ENCODE measurements around the gene POGLUT3. TPM values are rescaled to one million over a fixed set of nuclear protein-coding genes. Genes with fewer than 3 reads are reported as not detected.

The POGLUT3 gene
- total RNA-seq, 4 donors from 2014 or later, result 1.8 to 8.1 (median 6.9) TPM

DNA sequence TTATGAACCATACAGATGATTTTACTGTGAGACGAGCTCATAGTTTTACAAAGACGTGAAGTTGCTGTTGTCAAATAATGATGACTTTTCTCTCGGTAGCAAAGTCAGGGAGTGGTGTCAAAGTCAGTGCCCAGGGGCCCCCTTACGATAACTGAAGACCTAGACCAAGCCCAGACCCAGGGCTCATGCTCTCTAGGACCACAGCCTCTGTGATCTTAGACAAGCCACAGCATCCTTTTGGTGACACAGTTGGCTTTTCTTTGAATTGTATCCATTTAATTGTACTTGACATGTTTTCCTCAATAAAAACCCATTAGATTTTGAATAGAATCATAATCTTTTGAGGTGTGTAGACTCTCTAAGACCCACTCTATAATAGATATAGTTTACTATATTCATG lies 17.9 kb upstream of the POGLUT3 start:
- TF ChIP-seq EP300 (IDR thresholded peaks at IDR 0.05; ENCODE audit: low read depth) (no peak), POLR2A (IDR thresholded peaks at IDR 0.05) (no peak)
- intact Hi-C loops (cut with DNase I; ENCODE audit: low total_unique reads) (no loop called here), in situ Hi-C loops (cut with MboI; ENCODE audit: low pct_ligation_motif_present in 1 of 4, low pct_unique_long_range_greater_than_20kb in 1 of 4, low sequenced_read_pairs in 3 of 4) (no loop called here)
- Histone ChIP-seq H3K9me3 (no peaks in the 10 kb centered on the region), H3K27ac (no peak overlapping the region), H3K4me3 (no peak overlapping the region), H3K36me3 (peaks cover 0 to 15% (median 3%) of the 10 kb centered on the region in 4 donors), H3K4me1 (no peaks in the 10 kb centered on the region), H3K27me3 (no peaks in the 10 kb centered on the region)
- no peak for DNase-seq
- 68 to 97% methylated on average over 3 to 4 of the region's 4 CpGs for WGBS, 2 donors (ENCODE audit: low coverage in 1 of 2)

DNA sequence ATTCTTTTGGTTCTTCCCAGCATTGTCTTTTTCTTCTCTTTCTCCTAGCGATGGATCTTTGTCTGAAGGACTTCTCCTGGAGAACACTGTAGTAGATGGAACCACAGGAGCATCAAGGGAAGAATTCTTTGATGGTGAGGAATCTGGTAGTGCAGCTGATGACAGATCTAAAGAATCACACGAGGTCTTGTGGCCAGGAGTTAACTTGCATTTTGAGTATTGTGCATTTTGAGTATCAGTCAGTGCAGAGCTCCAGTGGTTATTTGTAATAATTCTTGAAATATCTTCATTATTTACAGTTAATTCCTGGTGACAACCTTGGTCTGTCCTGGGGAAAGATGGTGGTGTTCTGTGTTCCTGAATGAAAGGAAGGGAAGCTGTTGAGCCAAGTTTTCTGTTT lies 14.5 kb upstream of the POGLUT3 start:
- H3K9me3 ChIP-seq, result no peaks in the 10 kb centered on the region
- no peak for DNase-seq
- 73 to 100% methylated on average over 1 to 2 of the region's 2 CpGs for WGBS, 2 donors (ENCODE audit: low coverage in 1 of 2)
- in situ Hi-C loops (cut with MboI; ENCODE audit: low pct_ligation_motif_present in 1 of 4, low pct_unique_long_range_greater_than_20kb in 1 of 4, low sequenced_read_pairs in 3 of 4) (no loop called here), intact Hi-C loops (cut with DNase I; ENCODE audit: low total_unique reads) (no loop called here)
- no peak overlapping the region for H3K27ac ChIP-seq
- TF ChIP-seq, protein P1, sequence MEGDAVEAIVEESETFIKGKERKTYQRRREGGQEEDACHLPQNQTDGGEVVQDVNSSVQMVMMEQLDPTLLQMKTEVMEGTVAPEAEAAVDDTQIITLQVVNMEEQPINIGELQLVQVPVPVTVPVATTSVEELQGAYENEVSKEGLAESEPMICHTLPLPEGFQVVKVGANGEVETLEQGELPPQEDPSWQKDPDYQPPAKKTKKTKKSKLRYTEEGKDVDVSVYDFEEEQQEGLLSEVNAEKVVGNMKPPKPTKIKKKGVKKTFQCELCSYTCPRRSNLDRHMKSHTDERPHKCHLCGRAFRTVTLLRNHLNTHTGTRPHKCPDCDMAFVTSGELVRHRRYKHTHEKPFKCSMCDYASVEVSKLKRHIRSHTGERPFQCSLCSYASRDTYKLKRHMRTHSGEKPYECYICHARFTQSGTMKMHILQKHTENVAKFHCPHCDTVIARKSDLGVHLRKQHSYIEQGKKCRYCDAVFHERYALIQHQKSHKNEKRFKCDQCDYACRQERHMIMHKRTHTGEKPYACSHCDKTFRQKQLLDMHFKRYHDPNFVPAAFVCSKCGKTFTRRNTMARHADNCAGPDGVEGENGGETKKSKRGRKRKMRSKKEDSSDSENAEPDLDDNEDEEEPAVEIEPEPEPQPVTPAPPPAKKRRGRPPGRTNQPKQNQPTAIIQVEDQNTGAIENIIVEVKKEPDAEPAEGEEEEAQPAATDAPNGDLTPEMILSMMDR (IDR thresholded peaks at IDR 0.05), result no peak
- no peak for TF ChIP-seq POLR2AphosphoS5 (IDR thresholded peaks at IDR 0.05)
- no peak for TF ChIP-seq POLR2A (IDR thresholded peaks at IDR 0.05)
- TF ChIP-seq EP300 (IDR thresholded peaks at IDR 0.05; ENCODE audit: low read depth), result no peak
- peaks cover 2 to 7% (median 6%) of the 10 kb centered on the region in 4 donors for H3K4me1 ChIP-seq
- H3K27me3 ChIP-seq, result no peaks in the 10 kb centered on the region
- no peak overlapping the region for H3K4me3 ChIP-seq
- peaks cover 0 to 15% (median 3%) of the 10 kb centered on the region in 4 donors for H3K36me3 ChIP-seq

DNA sequence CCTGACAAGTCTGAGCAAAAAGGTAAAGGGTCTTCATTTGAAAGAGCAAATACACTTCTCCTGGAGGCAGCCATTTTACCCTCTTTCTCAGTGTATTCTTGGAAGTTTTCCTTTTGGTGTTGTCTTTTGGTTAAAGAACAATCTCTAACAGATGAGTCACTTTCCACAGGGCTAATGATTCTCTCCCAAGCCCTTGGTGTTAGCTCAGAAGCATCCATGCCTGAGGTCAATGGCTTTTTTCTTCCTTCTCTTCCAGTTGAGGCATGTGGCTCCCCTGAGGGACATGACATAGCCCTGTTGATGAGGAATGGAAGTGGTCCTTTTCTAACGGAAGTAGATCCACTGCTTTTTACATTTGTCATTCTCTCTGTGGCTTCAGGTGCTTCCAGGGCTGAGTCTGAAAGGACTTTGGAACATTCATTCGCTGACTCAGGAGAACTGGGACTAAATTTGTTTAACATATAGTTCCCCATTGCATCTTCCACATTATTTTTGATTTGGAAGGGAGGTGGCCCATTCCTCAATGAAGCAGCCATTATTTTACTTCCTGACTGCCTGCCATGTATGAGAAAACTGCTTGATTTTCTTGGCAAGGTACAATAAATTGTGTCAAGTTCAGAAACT lies 13.8 kb upstream of the POGLUT3 start:
- WGBS, 2 donors (ENCODE audit: low coverage in 1 of 2), result 87 to 100% methylated on average over 1 to 2 of the region's 2 CpGs
- no peak for TF ChIP-seq EP300 (IDR thresholded peaks at IDR 0.05; ENCODE audit: low read depth)
- TF ChIP-seq, protein P1 (IDR thresholded peaks at IDR 0.05), result no peak
- TF ChIP-seq POLR2AphosphoS5 (IDR thresholded peaks at IDR 0.05), result no peak
- TF ChIP-seq POLR2A (IDR thresholded peaks at IDR 0.05), result no peak
- no peak overlapping the region for H3K4me3 ChIP-seq
- H3K27ac ChIP-seq, result no peak overlapping the region
- in situ Hi-C loops (cut with MboI; ENCODE audit: low pct_ligation_motif_present in 1 of 4, low pct_unique_long_range_greater_than_20kb in 1 of 4, low sequenced_read_pairs in 3 of 4), result no loop called here
- H3K36me3 ChIP-seq, result peaks cover 0 to 15% (median 3%) of the 10 kb centered on the region in 4 donors
- no peaks in the 10 kb centered on the region for H3K27me3 ChIP-seq
- no peaks in the 10 kb centered on the region for H3K9me3 ChIP-seq
- no peak for DNase-seq
- peaks cover 2 to 7% (median 6%) of the 10 kb centered on the region in 4 donors for H3K4me1 ChIP-seq
- intact Hi-C loops (cut with DNase I; ENCODE audit: low total_unique reads), result no loop called here

DNA sequence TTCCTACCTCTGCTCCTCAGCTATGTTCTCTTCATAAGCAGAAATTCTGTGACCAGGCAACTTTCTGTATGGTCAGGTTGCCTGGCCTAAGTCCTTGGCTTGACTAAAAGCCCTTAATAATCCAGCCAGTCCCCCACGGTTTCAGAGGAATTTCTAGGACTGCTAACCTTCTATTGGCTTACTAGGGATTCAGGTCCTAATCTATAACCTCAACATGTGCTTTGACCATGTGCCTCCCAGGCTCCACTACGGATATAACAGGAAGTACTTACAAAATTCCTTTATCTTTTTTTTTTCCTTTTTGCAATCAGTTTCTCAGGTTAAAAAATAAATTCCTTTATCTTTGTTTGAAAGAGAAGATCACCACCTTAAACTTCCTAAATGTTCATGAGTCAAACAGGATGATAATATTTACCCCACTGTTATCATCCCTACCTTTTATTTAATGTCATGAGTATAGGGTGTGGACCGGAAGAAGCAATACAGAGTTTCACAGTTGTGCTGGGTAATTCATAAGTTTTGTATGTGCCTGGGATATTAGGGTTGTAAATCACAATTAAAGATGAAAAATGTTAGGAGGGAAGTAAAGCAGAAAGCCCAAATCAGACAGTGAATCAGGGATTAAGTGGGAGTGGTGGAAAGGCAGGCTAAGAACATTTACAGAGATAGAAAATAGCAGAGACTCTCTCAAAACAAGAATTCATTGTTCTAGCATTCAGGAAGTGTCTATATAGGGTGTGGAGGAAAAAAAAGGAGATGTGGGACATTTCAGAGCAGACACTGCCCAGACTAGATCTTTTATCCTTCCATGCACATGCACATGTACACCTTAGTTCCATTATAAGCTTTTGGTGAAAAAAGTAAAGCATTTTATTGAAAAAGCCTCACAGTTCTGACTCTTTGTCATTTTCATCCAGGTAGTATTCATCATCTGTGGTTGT lies 10.7 kb upstream of the POGLUT3 start:
- peak overlapping the region; percentile 13 to 61 (median 48) for H3K27ac ChIP-seq
- no peak overlapping the region for H3K4me3 ChIP-seq
- H3K4me1 ChIP-seq, result peaks cover 2 to 7% (median 6%) of the 10 kb centered on the region in 4 donors
- WGBS, 2 donors (ENCODE audit: low coverage in 1 of 2), result 41 to 58% methylated on average over 3 of the region's 3 CpGs
- TF ChIP-seq POLR2A (IDR thresholded peaks at IDR 0.05), result no peak
- TF ChIP-seq, protein P1 (IDR thresholded peaks at IDR 0.05), result no peak
- TF ChIP-seq POLR2AphosphoS5 (IDR thresholded peaks at IDR 0.05), result no peak
- TF ChIP-seq EP300 (IDR thresholded peaks at IDR 0.05; ENCODE audit: low read depth), result no peak
- DNase-seq, result no peak
- H3K9me3 ChIP-seq, result no peaks in the 10 kb centered on the region
- in situ Hi-C loops (cut with MboI; ENCODE audit: low pct_ligation_motif_present in 1 of 4, low pct_unique_long_range_greater_than_20kb in 1 of 4, low sequenced_read_pairs in 3 of 4) (no loop called here), intact Hi-C loops (cut with DNase I; ENCODE audit: low total_unique reads) (no loop called here)
- no peaks in the 10 kb centered on the region for H3K27me3 ChIP-seq
- peaks cover 0 to 9% (median 3%) of the 10 kb centered on the region in 4 donors for H3K36me3 ChIP-seq
